GM19035 (cell line): Measurements from ENCODE around the gene SEC14L5.
A peak's percentile ranks its signal among the peaks of the same experiment; 100 is the strongest.

Experiments
- ATAC-seq: cut with Tn5 transposase; IDR thresholded peaks from one replicate; pipeline ENCODE4 v1.9.1; 2021; ENCODE audit not compliant: unreplicated experiment

The SEC14L5 gene

GRCh38 chr16:4957720-4958509 lies at the start of gene SEC14L5:
Gene SEC14L5 (plus strand): TSS chr16:4958330. CDS start chr16:4959324, 994 bp downstream.
- ATAC-seq, result peak; percentile 79

DNA sequence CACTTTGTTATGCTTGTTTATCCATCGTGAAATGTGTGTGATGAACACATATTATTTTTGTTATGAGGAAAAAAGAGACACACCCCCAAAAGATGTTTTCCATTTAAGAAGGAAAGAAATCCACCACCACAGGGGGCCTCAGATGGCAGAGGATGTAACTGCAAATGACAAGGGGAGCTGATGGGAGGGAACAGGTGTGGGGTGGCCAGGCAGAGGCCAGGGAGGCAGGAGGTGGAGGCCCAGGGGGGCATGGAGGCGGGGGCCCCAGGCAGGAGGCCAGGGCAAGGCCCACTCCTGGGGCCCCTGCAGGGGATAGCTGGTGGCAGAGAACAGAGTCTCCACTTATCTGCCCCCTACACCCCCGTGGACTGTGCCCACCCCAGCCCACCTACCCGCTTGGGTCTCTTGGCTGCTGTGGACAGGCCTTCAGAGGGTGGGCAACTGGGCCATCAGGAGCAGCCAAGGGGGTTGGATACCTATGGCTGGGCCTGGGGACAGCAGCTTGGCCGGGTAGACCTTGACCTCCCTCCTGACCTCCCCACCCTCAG lies 49.2 kb upstream of the SEC14L5 start:
- no peak for ATAC-seq

- ATAC-seq, result no peak
Measured at GRCh38 chr16:4909825-4910224, 48.3 kb upstream of the SEC14L5 start.

DNA sequence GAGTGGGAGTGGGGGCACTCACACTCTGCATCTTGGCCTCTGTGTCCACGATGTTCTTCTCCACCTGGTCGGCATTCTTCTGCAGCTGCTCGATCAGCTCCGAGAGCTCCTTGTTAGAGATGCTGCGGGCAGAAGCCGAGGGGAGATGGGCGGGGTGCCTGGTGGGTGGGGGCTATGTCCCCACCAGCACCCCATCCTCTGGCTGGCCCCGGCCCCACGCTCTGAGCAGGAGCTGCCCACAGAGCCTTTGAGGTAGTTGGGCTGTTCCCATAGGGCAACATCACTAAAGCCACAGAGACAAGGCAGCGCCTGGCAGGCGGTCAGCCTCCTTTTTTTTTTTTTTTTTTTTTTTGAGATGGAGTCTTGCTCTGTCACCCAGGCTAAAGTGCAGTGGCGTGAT lies 47.3 kb upstream of the SEC14L5 start:
- no peak for ATAC-seq

DNA sequence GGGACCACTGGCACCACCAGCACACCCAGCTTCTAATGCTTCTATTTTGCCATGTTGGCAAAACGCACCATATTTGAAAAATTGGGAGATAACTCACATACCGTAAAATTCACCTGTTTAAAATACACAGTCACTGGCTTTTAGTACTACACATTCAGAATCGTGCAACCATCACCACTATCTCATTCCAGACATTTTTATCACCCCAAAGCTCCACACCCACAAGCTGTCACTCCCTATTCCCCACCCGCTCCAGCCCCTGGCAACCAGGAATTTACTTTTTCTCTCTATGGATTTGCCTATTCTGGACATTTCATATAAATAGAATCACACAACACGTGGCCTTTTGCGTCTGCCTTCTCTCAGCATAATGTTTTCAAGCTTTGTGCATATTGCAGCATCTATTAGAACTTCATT lies 46.2 kb upstream of the SEC14L5 start:
- no peak for ATAC-seq

- ATAC-seq, result no peak
Measured at GRCh38 chr16:4913130-4913773, 44.9 kb upstream of the SEC14L5 start.

DNA sequence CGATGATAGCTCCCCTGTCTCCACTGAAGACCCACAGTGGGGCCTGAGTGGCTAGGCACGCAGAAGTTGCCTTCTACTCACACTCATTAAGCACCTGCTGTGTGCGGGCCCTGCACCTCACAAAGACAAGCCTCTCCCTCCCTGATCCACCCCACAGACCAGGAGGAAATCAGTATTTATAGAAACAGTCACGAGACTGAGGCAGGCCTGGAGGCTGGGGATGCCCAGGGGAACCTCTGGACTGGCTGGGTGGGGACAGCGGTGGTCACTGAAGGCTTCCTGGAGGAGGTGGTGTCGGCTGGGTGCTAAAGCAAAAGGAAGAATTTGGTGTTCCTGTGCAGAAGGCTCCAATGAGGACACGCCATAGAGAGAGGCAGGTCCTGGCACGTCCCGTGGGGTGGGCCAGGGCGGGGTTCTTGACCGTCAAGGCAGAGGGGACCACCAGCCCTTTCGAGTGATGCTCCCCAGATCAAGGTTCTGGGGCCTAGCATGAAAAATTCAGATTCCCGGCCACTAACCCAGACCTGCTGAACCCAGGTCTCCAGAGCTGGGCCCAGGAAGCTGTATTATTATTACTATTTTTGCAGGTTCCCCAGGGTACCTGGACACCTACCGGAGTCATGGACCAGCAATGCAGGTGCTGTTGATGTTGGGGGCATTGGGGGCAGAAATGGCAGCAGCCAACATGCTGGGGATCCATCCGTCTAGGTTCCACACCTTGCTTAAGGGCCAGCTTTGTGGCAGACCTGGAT lies 44.2 kb upstream of the SEC14L5 start:
- ATAC-seq, result no peak

- ATAC-seq, result no peak
Measured at GRCh38 chr16:4914528-4915225, 43.5 kb upstream of the SEC14L5 start.

GRCh38 chr16:4915226-4915761 lies 42.8 kb upstream of the SEC14L5 start:
- no peak for ATAC-seq

- ATAC-seq, result no peak
Measured at GRCh38 chr16:4917117-4917516, 41.0 kb upstream of the SEC14L5 start.

- ATAC-seq, result no peak
Measured at GRCh38 chr16:4918781-4919251, 39.3 kb upstream of the SEC14L5 start.

DNA sequence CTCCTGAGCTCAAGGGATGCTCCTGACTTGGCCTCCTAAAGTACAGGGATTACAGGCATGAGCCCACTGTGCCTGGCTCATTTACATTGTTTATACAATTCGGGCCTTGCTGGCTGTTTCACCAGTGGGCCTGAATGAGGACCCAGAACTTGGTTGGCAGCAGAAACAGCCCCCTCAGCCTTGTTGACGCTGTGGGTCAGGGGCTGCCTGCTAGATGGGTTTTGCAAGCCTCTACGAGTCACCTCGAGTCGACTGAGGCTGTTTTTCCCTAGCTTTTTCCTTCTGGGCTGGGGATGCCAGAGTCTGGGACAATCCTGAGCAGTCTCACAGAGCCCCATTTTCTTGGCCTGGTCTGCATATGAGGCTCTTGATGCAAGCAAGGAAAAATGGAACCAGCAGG lies 37.3 kb upstream of the SEC14L5 start:
- ATAC-seq, result no peak

GRCh38 chr16:4922721-4923342 lies 35.3 kb upstream of the SEC14L5 start:
- ATAC-seq, result no peak

GRCh38 chr16:4923853-4924252 lies 34.3 kb upstream of the SEC14L5 start:
- no peak for ATAC-seq

- ATAC-seq, result no peak
Measured at GRCh38 chr16:4924593-4925292, 33.4 kb upstream of the SEC14L5 start.

DNA sequence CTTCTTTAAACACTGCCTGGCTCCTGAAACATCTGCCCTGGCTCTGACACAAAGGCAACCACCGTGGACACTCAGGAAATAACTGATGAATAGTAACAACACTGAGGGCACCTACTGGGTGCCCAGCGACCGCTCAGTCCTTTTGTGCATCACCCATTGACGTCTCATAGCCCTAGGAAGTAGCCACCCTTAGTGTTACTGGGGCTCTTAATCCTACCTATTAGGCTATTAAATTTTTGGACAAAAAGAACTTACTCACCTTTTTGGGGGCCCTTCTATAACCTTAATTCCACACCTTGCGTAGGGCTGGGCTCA lies 32.9 kb upstream of the SEC14L5 start:
- no peak for ATAC-seq

GRCh38 chr16:4925791-4926190 lies 32.3 kb upstream of the SEC14L5 start:
- no peak for ATAC-seq

DNA sequence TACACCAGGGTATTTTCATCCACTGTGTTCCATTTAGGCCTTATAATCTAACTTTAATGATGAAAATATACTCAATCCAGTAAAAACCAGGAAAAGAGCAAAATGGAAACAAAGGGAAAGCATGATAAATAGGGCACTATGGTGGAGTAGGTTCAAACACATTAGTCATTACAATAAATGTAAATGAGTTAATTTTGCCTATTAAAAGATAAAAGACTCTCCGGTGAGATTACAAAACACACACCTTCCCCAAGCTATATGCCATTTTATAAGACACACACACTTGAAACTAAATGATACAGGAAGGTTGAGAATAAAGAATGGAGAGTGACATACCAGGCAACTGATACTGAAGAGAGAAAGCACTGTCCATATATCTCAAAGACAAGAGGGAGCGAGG lies 31.2 kb upstream of the SEC14L5 start:
- ATAC-seq, result no peak

DNA sequence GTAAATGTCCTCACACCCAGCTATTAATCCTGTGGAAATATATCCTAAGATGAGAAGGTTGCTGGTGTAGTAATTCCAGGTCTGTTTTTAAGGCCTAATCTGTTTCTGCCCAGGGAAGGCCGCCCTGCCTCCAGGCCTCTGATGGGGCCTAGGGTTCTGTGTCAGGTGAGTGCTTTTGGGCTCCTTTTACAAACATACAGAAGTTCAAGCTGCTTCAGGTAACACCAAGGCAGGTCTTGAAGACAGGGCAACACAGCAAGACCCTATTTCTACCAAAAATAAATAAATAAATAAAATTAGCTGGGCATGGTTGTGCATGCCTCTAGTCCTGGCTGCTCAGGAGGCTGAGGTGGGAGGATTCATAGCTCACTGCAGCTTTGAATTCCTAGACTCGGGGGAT lies 30.5 kb upstream of the SEC14L5 start:
- no peak for ATAC-seq

- no peak for ATAC-seq
Measured at GRCh38 chr16:4928227-4928626, 29.9 kb upstream of the SEC14L5 start.
